Measurements from ENCODE around the gene SUCO. TPM values are rescaled to one million over a fixed set of nuclear protein-coding genes. Genes with fewer than 3 reads are reported as not detected.
"Not testable (repeated sequence)": the region's sequence is repeated elsewhere in the genome, so short reads cannot be mapped to it uniquely, and the experiment has no call there.

SUCO gene
- total RNA-seq, 1 donor from 2014 or later = 21.5 TPM

DNA sequence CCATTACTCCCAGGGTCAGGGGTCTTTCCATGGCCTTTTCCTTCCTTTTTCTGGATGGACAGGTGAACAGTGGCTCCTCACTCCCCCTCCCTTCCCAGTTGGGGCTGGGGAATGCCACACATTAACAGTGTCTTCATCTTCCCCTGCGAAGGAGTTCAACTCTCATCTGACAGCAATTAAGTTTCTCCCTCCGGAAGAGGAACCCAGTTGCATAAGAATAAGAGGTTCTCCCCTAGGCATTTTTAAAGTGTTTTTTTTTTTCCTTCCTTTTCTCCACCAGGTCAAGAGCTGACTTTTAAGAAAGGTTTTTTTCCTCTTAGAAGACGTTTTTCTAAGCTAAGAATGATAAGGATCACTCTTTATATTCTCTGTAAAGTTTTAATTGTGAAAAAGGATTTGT is 83.7 kb downstream of the SUCO start:
- DNase-seq = no peak
- no peaks in the 10 kb centered on the region for H3K27me3 ChIP-seq (ENCODE audit: low read depth)
- H3K4me3 ChIP-seq = no peak overlapping the region
- TF ChIP-seq, protein P1, sequence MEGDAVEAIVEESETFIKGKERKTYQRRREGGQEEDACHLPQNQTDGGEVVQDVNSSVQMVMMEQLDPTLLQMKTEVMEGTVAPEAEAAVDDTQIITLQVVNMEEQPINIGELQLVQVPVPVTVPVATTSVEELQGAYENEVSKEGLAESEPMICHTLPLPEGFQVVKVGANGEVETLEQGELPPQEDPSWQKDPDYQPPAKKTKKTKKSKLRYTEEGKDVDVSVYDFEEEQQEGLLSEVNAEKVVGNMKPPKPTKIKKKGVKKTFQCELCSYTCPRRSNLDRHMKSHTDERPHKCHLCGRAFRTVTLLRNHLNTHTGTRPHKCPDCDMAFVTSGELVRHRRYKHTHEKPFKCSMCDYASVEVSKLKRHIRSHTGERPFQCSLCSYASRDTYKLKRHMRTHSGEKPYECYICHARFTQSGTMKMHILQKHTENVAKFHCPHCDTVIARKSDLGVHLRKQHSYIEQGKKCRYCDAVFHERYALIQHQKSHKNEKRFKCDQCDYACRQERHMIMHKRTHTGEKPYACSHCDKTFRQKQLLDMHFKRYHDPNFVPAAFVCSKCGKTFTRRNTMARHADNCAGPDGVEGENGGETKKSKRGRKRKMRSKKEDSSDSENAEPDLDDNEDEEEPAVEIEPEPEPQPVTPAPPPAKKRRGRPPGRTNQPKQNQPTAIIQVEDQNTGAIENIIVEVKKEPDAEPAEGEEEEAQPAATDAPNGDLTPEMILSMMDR (IDR thresholded peaks at IDR 0.05; ENCODE audit: borderline replicate concordance) = no peak
- intact Hi-C loops (cut with micrococcal nuclease) = no loop called here
- peaks cover 52% of the 10 kb centered on the region for H3K9me3 ChIP-seq (replicated peaks)
- H3K27ac ChIP-seq (replicated peaks) = no peak overlapping the region
- H3K36me3 ChIP-seq = no peaks in the 10 kb centered on the region
- H3K4me1 ChIP-seq = no peaks in the 10 kb centered on the region

DNA sequence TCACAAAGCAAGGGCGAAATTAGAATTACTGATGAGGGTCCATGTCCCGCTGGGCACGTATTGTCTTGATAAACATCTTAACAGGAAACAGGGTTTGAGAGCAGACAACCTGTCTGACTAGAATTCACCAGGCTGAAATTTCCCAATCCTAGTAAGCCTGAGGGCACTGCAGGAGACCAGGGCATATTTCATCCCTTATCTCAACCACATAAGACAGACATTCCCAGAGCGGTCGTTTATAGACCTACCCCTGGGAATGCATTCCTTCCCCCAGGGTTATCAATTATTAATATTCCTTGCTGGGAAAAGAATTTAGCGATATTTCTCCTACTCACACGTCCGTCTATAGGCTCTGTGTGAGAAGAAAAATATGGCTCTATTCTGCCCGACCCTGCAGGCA is 87.7 kb downstream of the SUCO start:
- H3K4me3 ChIP-seq; intact Hi-C loops (cut with micrococcal nuclease); H3K4me1 ChIP-seq; H3K36me3 ChIP-seq; DNase-seq; H3K27me3 ChIP-seq (ENCODE audit: low read depth); H3K27ac ChIP-seq (replicated peaks): not testable (repeated sequence)
- peaks cover 55% of the 10 kb centered on the region for H3K9me3 ChIP-seq (replicated peaks)

- Histone ChIP-seq H3K9me3 (replicated peaks) (peaks cover 43% of the 10 kb centered on the region), H3K27me3 (ENCODE audit: low read depth) (no peaks in the 10 kb centered on the region), H3K4me1 (no peaks in the 10 kb centered on the region), H3K36me3 (no peaks in the 10 kb centered on the region), H3K4me3 (no peak overlapping the region), H3K27ac (replicated peaks) (no peak overlapping the region)
- TF ChIP-seq, protein P1 (IDR thresholded peaks at IDR 0.05; ENCODE audit: borderline replicate concordance) = no peak
- no peak for DNase-seq
- intact Hi-C loops (cut with micrococcal nuclease) = no loop called here
Measured at GRCh38 chr1:172622541-172622940, 89.6 kb downstream of the SUCO start.

DNA sequence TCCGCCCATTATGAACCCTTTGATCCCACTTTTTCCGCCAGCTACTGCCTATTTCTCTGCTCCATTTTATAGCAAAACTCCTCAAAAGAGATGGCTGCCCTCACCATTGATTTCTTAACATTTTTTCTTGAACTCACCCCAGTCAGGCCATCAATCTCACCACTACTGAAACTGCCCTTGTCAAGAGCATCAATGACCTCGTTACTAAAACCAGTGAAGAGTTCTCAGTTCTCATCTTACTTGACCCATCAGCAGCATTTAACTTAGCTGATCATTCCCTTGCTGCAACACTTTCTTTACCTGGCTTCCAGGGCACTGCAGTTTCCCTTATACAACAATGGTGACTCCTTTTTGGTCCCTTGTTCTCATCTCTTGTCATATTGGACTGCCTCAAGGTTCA is 90.8 kb downstream of the SUCO start:
- Histone ChIP-seq H3K4me1 (no peaks in the 10 kb centered on the region), H3K27ac (replicated peaks) (no peak overlapping the region), H3K27me3 (ENCODE audit: low read depth) (no peaks in the 10 kb centered on the region), H3K9me3 (replicated peaks) (peaks cover 31% of the 10 kb centered on the region), H3K4me3 (no peak overlapping the region), H3K36me3 (no peaks in the 10 kb centered on the region)
- intact Hi-C loops (cut with micrococcal nuclease) = no loop called here
- TF ChIP-seq, protein P1 (IDR thresholded peaks at IDR 0.05; ENCODE audit: borderline replicate concordance) = no peak
- DNase-seq = no peak

GRCh38 chr1:172626845-172627244 is 93.9 kb downstream of the SUCO start:
- intact Hi-C loops (cut with micrococcal nuclease) = no loop called here
- H3K36me3 ChIP-seq = no peaks in the 10 kb centered on the region
- H3K27me3 ChIP-seq (ENCODE audit: low read depth) = no peaks in the 10 kb centered on the region
- H3K4me1 ChIP-seq = no peaks in the 10 kb centered on the region
- no peak for DNase-seq
- TF ChIP-seq, protein P1 (IDR thresholded peaks at IDR 0.05; ENCODE audit: borderline replicate concordance) = no peak
- H3K27ac ChIP-seq (replicated peaks) = no peak overlapping the region
- no peak overlapping the region for H3K4me3 ChIP-seq
- peaks cover 5% of the 10 kb centered on the region for H3K9me3 ChIP-seq (replicated peaks)

GRCh38 chr1:172627702-172628101 is 94.8 kb downstream of the SUCO start:
- TF ChIP-seq, protein P1 (IDR thresholded peaks at IDR 0.05; ENCODE audit: borderline replicate concordance) = no peak
- H3K27me3 ChIP-seq (ENCODE audit: low read depth) = no peaks in the 10 kb centered on the region
- no peak overlapping the region for H3K4me3 ChIP-seq
- peaks cover 11% of the 10 kb centered on the region for H3K9me3 ChIP-seq (replicated peaks)
- no peak for DNase-seq
- intact Hi-C loops (cut with micrococcal nuclease) = no loop called here
- H3K27ac ChIP-seq (replicated peaks) = no peak overlapping the region
- no peaks in the 10 kb centered on the region for H3K36me3 ChIP-seq
- H3K4me1 ChIP-seq = no peaks in the 10 kb centered on the region
